ENCODE results near the gene PDIA6. TPM values are rescaled to one million over a fixed set of nuclear protein-coding genes. Genes with fewer than 3 reads are reported as not detected.

Gene PDIA6
- total RNA-seq, 1 donor from 2014 or later = 119 TPM

GRCh38 chr2:10752236-10752635, 60.3 kb downstream of the PDIA6 start:
- ATAC-seq = no peak
- intact Hi-C loops (cut with micrococcal nuclease) = no loop called here

GRCh38 chr2:10750610-10751009, 62.0 kb downstream of the PDIA6 start:
- no peak for ATAC-seq
- intact Hi-C loops (cut with micrococcal nuclease) = no loop called here

More at GRCh38 chr2:10752236-10752635, 60.3 kb downstream of the PDIA6 start:
- no peak for DNase-seq

GRCh38 chr2:10742666-10743065, 69.9 kb downstream of the PDIA6 start:
- DNase-seq (no peak), ATAC-seq (no peak)
- intact Hi-C loops (cut with micrococcal nuclease) = no loop called here

More at GRCh38 chr2:10750610-10751009, 62.0 kb downstream of the PDIA6 start:
- DNase-seq = no peak

GRCh38 chr2:10741139-10741538, 71.4 kb downstream of the PDIA6 start:
- no peak for ATAC-seq
- intact Hi-C loops (cut with micrococcal nuclease) = no loop called here
- no peak for DNase-seq

- ATAC-seq = no peak
- DNase-seq = no peak
- intact Hi-C loops (cut with micrococcal nuclease) = no loop called here
Observed at GRCh38 chr2:10740226-10740625, 72.4 kb downstream of the PDIA6 start.

- no peak for DNase-seq
- intact Hi-C loops (cut with micrococcal nuclease) = no loop called here
- no peak for ATAC-seq
Observed at GRCh38 chr2:10738192-10738591, 74.4 kb downstream of the PDIA6 start.

GRCh38 chr2:10733980-10734379, 78.6 kb downstream of the PDIA6 start:
- DNase-seq (no peak), ATAC-seq (no peak)
- intact Hi-C loops (cut with micrococcal nuclease) = no loop called here

- ATAC-seq (no peak), DNase-seq (no peak)
- intact Hi-C loops (cut with micrococcal nuclease) = no loop called here
Observed at GRCh38 chr2:10733566-10733925, 79.0 kb downstream of the PDIA6 start.

Other genes starting within 250 kb of the PDIA6 start
- 19.1 TPM for gene NOL10, start 122.8 kb downstream of the PDIA6 start, total RNA-seq
- gene ATP6V1C2, start 91.2 kb downstream of the PDIA6 start, total RNA-seq = 2.7 TPM
- gene KCNF1, start 99.1 kb upstream of the PDIA6 start, total RNA-seq = 0.17 TPM

Data from left ventricle myocardium superior (tissue), 1 donor.